H7 (cell line): ENCODE measurements around the gene KIF16B. TPM values are rescaled to one million over a fixed set of nuclear protein-coding genes. Genes with fewer than 3 reads are reported as not detected.

Experiments
- DNase-seq: peaks from one replicate; pipeline ENCODE4 v3.0.0; 2012
- H3K27me3 ChIP-seq: 2 replicates; pipeline ENCODE4 v1.6.0; 2011; ENCODE audit warnings: mild to moderate bottlenecking, low read length; ENCODE audit not compliant: control insufficient read depth, insufficient read depth
- H3K36me3 ChIP-seq: replicated peaks from 2 replicates; pipeline ENCODE4 v1.5.1; 2011; ENCODE audit warnings: low read length; ENCODE audit not compliant: control insufficient read depth, insufficient read depth
- H3K4me3 ChIP-seq: 2 replicates; pipeline ENCODE4 v1.5.1; 2011; ENCODE audit warnings: low read depth, mild to moderate bottlenecking, control low read depth, low read length, moderate library complexity; ENCODE audit not compliant: insufficient read depth
- total RNA-seq: library from RNA; depleted of rRNA; stranded (reverse); fragments of >200 nt; shearing (Covaris generic); gene quantifications from 2 replicates; pipeline ENCODE4 v1.2.3, GENCODE V29; 2014

The KIF16B gene
- total RNA-seq, 1 experiment from 2014 or later = 7.4 TPM

DNA sequence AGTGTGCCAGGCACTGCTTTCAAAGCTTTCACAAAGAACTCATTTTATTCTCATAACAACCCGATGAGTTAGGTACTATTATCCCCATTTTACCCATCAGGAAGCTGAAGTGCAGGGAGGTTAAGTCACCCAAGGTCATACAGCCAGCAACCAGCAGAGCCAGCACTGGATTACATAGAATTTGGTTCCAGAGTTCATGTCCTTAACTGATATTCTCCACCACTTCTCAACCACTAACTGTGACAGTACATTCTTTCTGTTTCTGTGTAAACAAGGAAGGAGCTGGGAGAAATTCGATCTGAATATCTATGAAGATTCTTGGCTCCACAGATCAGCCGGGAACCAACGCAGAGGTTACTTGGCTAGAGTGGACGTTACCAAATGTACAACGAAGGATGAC lies 98.0 kb downstream of the KIF16B start:
- DNase-seq = no peak
- Histone ChIP-seq H3K36me3 (no peaks in the 10 kb centered on the region), H3K27me3 (no peaks in the 10 kb centered on the region), H3K4me3 (no peak overlapping the region)

DNA sequence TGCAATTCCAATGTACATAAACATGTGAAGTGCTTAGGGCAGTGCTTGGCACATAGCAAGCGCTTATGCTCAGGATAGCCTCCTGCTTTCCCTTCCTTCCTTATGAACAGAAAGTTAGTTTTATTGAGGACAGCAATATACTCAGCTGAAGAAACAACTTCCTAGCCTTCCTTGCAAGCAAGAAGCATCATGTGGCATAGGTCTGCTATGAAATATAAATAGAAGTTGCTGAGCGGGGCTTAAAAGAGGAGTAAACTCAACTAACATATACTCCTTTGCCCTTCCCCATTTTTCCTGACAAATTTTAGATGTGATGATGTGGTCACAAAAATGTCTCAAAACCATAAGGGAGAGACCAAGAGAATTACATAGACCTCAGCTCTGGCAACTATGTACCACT lies 98.9 kb downstream of the KIF16B start:
- Histone ChIP-seq H3K36me3 (no peaks in the 10 kb centered on the region), H3K4me3 (no peak overlapping the region), H3K27me3 (no peaks in the 10 kb centered on the region)
- DNase-seq = no peak

DNA sequence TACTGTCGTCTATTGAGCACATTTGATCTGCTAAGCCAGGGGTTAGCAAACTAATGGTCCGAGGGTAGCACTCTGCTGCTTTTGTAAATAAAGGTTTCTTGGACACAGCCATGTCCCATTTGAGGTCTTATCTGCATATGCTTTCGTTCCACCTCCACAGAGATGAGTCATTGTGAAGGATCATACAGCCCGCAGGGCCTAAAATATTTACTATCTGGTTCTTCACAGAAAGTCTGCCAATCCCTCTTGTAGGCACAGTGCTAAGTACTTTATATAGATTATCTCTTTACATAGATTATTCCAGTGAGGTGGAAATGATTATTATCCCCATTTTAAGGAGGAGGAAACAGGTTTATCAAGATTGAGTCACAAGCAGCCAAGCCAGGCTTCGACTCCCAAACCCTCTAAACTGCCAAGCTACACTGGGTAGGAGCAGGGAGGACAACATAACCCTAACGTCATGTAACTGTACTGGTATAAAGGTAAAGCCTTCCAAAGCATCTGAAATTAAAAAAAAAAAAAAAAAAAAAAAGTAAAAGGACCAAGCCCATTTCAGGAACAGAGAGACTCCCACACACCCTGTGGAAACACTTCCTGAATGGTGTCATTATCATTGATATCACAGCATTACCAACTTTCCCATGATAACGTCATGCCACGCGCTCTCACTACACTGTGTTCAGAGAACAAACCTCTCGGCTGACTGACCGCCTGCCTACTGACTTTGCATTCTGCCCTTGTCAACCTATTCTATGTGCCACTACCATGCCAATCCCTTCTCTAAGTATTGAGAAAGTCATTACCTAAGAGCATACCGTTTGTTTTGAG lies 101.0 kb downstream of the KIF16B start:
- Histone ChIP-seq H3K27me3 (no peaks in the 10 kb centered on the region), H3K36me3 (no peaks in the 10 kb centered on the region), H3K4me3 (no peak overlapping the region)
- DNase-seq = no peak

DNA sequence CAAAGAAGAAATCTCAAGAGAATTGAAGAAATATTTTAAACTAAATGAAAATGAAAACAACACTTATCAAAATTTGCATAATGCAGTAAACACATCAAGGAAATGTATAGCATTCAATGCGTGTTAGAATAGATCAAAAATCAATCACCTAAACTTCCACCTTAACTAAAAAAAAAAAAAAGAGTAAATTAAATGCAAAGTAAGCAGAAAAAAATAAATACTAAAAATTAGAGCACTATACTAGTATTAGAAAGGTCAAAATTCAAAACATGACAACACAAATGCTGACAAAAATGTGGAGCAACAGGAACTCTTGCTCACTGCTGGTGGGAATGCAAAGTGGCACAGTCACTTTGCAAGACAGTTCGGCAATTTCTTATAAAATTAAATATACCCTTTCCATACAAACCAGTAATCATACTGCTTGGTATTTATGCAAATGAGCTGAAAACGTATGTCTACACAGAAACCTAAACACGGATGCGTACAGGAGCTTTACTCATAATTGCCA lies 103.8 kb downstream of the KIF16B start:
- Histone ChIP-seq H3K36me3 (no peaks in the 10 kb centered on the region), H3K4me3 (no peak overlapping the region), H3K27me3 (no peaks in the 10 kb centered on the region)
- no peak for DNase-seq

DNA sequence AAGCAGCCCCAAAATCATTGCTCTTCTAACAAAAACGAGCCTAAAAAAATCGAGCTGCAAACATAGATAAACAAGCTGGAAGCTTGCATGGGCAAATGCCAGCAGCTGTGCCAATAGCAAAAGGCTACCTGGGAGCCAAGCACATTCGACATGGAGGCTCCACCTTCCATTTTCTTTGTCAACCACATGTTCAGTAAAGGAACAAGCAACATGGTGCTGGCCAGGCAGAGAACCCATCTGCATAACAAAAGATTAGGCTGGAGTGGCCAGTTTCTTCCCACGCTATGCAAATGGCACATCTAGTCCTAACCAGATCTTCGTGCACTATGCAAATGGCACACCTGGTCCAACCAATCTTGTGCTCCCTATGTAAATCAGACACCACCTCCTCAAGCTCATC lies 110.5 kb downstream of the KIF16B start:
- no peak overlapping the region for H3K4me3 ChIP-seq
- H3K27me3 ChIP-seq = no peaks in the 10 kb centered on the region
- no peaks in the 10 kb centered on the region; the same call in 1 of the 2 replicates for H3K36me3 ChIP-seq
- no peak for DNase-seq

DNA sequence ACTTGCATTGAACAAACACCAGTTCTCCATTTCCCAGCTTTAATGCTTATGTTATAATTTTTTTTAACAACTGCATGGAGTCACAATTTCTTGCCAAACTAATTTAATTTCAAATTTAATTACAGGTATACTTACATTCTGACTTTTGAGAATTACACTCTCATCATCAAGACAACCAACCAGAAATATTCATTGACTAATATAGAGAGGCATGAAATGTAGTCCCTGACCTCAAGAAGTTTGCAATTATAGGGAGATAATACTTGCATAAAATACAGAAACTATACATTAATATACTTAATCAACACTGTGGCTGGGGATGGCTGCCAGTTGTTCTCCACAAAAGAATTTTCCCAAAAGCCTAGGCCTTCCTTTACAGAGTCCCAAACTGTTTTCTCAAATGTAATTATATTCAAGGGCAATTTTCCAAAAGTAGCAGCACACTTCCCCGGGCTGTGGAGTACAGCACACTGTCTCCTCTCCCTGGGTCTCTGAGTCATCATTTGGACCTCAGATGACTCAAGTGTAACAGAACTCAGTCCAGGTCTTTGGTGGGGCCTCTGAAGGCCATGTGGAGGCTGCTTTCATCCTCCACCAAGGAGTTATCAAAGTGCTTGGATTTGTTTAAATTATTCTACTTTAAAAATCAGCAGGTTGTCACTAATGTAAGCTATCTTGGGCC lies 114.1 kb downstream of the KIF16B start:
- no peak overlapping the region for H3K4me3 ChIP-seq
- DNase-seq = no peak
- H3K36me3 ChIP-seq = no peaks in the 10 kb centered on the region; the same call in 1 of the 2 replicates
- no peaks in the 10 kb centered on the region for H3K27me3 ChIP-seq

DNA sequence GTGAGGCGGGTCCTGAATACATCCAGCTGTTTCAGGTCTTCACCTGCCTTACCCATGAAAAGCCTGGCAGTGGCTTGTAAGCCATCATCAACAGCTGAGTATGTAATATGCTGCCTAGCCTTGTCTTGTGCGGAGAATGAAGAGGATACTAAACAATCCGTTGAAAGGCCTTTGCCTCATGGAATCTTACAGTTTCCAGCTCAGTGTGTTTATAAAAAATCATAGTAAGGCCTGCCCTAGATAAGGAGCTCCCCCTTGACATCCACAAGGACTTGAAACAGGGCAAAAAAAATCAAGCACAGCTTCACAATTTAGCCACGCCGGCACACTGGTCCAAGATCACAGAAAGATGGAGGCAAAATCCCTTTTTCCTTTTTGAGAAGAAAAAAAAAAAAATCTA lies 115.7 kb downstream of the KIF16B start:
- no peak overlapping the region for H3K4me3 ChIP-seq
- no peaks in the 10 kb centered on the region for H3K27me3 ChIP-seq
- DNase-seq = no peak
- H3K36me3 ChIP-seq = no peaks in the 10 kb centered on the region

DNA sequence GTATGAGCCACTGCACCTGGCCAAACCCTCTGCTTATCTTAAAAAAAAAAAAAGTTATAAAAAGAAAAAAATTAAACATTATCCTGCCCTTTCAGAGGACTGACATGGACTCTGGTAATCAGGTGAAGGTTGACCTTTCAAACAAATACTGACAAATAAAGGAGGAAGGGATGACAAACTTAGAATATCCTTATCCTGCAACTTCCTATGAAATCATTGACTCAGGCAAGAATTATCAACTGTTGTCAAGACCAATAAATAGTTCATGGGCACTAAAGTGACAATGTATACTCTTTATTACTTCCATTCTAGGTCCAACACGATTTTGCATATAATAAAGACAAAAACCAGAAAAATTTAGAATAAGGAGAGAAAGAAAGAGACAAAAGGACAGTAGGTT lies 117.9 kb downstream of the KIF16B start:
- Histone ChIP-seq H3K27me3 (no peaks in the 10 kb centered on the region), H3K36me3 (no peaks in the 10 kb centered on the region; the same call in 1 of the 2 replicates), H3K4me3 (no peak overlapping the region)
- DNase-seq = no peak

DNA sequence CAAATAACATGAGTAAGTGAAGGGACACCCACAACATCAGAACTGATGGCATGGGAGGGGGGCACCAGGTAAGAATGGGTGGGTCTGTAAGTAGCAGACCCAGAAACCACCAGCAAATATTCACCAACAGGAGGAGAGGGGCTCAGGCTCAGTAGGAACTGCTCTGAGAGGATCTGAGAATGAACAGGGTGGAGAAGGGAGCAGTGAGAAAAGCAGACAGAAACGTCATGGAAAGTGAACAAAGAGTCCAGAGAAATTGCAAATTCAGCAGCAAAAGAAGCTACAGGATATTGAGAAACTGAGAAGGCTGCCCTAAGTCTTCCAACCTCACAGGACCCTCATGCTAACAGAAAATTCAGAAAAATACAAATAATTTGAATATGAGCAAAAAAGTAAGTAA lies 121.3 kb downstream of the KIF16B start:
- H3K27me3 ChIP-seq = no peaks in the 10 kb centered on the region
- H3K4me3 ChIP-seq = no peak overlapping the region
- no peak for DNase-seq
- H3K36me3 ChIP-seq = no peaks in the 10 kb centered on the region; the same call in 1 of the 2 replicates

DNA sequence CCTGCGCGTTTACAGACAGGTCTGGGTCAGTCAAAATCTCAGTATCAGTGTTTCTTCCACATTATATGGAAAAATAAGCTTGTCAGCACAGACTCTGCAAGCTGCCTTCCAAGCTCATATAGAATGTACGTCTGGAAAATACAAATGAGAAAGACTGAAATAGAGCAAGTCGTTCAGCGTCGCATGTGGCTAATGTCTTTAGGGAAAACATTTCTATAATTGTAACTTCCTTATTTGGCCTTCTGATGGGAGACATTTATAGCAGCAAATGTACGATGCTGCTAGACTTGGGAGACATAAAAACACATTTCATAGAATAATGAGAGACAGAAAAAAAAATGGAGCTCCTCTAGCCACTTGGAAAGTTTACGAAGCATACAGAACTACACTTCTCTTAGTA lies 122.2 kb downstream of the KIF16B start:
- DNase-seq = no peak
- no peak overlapping the region for H3K4me3 ChIP-seq
- no peaks in the 10 kb centered on the region for H3K27me3 ChIP-seq
- no peaks in the 10 kb centered on the region; the same call in 1 of the 2 replicates for H3K36me3 ChIP-seq

DNA sequence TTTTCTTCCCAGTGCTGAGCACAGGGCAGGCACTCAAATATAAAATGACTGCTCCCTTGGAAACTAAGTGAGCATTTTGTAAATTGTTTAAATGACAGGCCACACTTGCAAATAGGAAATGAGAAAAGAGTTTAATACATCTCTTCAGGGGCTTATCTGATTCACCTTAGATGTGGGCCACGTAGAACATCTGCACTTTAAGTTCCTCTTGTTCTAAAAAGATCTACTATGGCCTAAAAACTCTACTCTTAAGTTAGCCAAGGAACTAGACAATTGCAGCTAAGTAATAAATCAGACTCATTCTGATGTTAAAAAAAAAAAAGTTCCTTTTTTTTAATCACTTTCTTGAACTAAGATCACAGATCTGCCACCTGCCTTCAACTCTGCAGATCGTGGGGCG lies 126.3 kb downstream of the KIF16B start:
- Histone ChIP-seq H3K27me3 (no peaks in the 10 kb centered on the region), H3K4me3 (no peak overlapping the region), H3K36me3 (no peaks in the 10 kb centered on the region; the same call in 1 of the 2 replicates)
- no peak for DNase-seq

DNA sequence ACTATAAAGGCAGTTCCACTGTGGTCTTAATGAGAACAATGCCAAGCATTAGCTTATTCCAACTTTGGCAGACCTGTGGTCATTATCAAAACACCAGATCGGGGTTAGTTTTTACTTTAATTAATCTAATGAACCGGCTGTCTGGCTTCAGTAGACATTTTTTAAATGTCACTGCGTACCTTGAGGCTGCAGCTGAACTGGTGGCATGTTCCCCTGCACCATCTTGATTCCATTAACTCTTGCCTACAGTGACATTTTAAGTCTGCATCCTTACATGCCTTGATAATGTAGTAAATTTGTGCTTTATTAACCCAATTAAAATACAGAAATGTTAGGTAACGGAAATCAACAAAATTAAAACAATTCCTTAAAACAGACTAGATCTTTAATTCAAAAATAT lies 127.0 kb downstream of the KIF16B start:
- H3K36me3 ChIP-seq = no peaks in the 10 kb centered on the region; the same call in 1 of the 2 replicates
- H3K4me3 ChIP-seq = no peak overlapping the region
- no peaks in the 10 kb centered on the region for H3K27me3 ChIP-seq
- no peak for DNase-seq

DNA sequence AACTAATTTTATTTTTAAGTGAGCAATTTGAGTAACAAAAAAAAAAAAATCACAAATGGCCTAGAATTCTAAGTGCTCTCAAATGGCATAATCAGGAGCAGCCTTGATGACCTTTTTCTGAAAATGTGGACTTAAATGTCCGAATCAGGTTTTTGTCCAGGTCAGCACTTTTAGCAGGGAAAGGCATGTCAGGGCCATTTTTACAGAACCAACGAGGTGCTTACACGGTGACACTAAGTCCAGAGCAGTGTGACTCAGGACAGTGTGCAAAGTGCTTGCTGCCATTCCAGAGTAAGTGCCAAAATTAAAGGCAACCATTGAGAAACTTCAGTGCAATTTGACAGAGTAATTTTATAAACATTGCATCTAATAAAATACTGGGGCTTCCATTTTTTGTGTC lies 127.8 kb downstream of the KIF16B start:
- no peak overlapping the region for H3K4me3 ChIP-seq
- no peaks in the 10 kb centered on the region for H3K27me3 ChIP-seq
- DNase-seq = no peak
- H3K36me3 ChIP-seq = no peaks in the 10 kb centered on the region; the same call in 1 of the 2 replicates

DNA sequence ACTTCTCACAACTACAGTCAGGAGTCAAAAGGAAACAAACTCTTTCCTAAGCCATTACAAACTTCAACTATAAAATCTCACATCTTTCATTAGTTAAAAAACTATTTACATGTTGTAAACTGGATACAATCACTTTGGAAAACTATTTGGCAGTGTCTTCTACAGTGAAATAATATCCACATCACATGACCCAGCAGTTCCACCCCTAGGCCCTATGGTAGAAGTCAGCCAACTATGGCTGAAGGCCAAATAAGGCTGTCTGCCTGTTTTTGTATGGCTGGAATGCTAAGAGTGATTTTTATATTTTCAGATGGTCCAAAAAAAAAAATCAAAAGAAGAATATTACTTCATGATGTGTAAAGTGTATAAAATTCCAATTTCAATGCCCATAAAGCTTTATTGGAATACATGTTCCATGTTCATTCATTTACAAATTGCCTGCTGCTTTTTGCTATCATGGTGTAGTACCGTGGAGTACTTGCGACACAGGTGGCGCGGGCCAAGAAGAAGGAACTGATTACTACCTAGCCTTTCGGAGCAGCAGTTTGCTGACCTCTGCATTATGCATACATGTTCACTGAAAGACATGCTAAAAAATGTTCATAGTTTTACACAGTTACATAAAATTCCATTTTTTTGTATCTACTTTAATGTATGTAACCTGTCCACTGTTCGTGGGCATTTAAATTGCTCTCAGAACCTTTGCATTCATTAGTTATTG lies 129.0 kb downstream of the KIF16B start:
- no peaks in the 10 kb centered on the region for H3K36me3 ChIP-seq
- no peak overlapping the region for H3K4me3 ChIP-seq
- no peak for DNase-seq
- H3K27me3 ChIP-seq = no peaks in the 10 kb centered on the region
